Panc1 (cell line): ENCODE measurements around the gene MAPT. TPM values are rescaled to one million over a fixed set of nuclear protein-coding genes. Genes with fewer than 3 reads are reported as not detected.

Source experiments
- ATAC-seq: fragments of 200-7000 bp; cut with Tn5 transposase; 2 replicates; pipeline ENCODE4 v1.9.1; 2020; ENCODE audit warnings: mild to moderate bottlenecking, moderate library complexity
- BruUV-seq: library from RNA; stranded (reverse); fragments of 400-500 nt; replicated peaks from 2 replicates; lab custom pipeline; 2021; lab: Mats Ljungman, UMichigan
- CTCF ChIA-PET: fragments of 300-600 bp; sonication (Branson Sonifier 250); formaldehyde crosslinking; loops from one replicate; lab custom pipeline; 2022; ENCODE audit warnings: antibody characterized with exemption; lab: Charles Lee
- POLR2A ChIA-PET: fragments of 300-600 bp; sonication (Branson Sonifier 250); formaldehyde crosslinking; loops from one replicate; lab custom pipeline; 2022; ENCODE audit warnings: antibody characterized with exemption; lab: Charles Lee
- DNase-seq: peaks from one replicate; pipeline ENCODE4 v3.0.0-alpha.2; 2010; ENCODE audit warnings: low read depth, low spot score
- H3K27ac ChIP-seq: 2 replicates; pipeline ENCODE4 v1.5.1; 2011; ENCODE audit warnings: mild to moderate bottlenecking, low read length, inconsistent platforms
- H3K27me3 ChIP-seq: fragments of 200-500 bp; sonication (Bioruptor generic); 2 replicates; pipeline ENCODE4 v1.6.0; 2014; ENCODE audit warnings: low read length, inconsistent platforms; ENCODE audit not compliant: control insufficient read depth, insufficient read depth
- H3K36me3 ChIP-seq: fragments of 200-500 bp; sonication (Bioruptor generic); 2 replicates; pipeline ENCODE4 v1.5.1; 2014; ENCODE audit warnings: inconsistent platforms, mild to moderate bottlenecking, low read length, moderate library complexity; ENCODE audit not compliant: control insufficient read depth, insufficient read depth
- H3K4me1 ChIP-seq: 2 replicates; pipeline ENCODE4 v1.5.1; 2011; ENCODE audit warnings: inconsistent platforms, mild to moderate bottlenecking, low read length, moderate library complexity; ENCODE audit not compliant: control insufficient read depth, insufficient read depth
- H3K4me3 ChIP-seq, 2 experiments: 2 replicates each; pipeline ENCODE4 v1.5.1; 2011 to 2012; ENCODE audit warnings: low read depth in 2 of 2, low read length in 2 of 2, mild to moderate bottlenecking in 2 of 2, inconsistent platforms in 1 of 2, moderate library complexity in 1 of 2
- H3K9me3 ChIP-seq: fragments of 200-500 bp; sonication (Bioruptor generic); 2 replicates; pipeline ENCODE4 v1.5.1; 2014; ENCODE audit warnings: low read depth, mild to moderate bottlenecking, inconsistent platforms, low read length, moderate library complexity; ENCODE audit not compliant: control insufficient read depth, insufficient read depth
- POLR2AphosphoS5 ChIP-seq: IDR thresholded peaks from 2 replicates; pipeline ENCODE4 v1.6.1; 2012; ENCODE audit warnings: mild to moderate bottlenecking, low read depth, low read length, moderate library complexity
- SIN3A ChIP-seq: IDR thresholded peaks from 2 replicates; pipeline ENCODE4 v1.6.1; 2012; ENCODE audit warnings: low read depth, mild to moderate bottlenecking, low read length, moderate library complexity, borderline replicate concordance; ENCODE audit not compliant: insufficient read depth
- TCF7L2 ChIP-seq: IDR thresholded peaks from 2 replicates; pipeline ENCODE4 v1.6.1; 2011; ENCODE audit warnings: mild to moderate bottlenecking, low read depth, low read length, inconsistent platforms
- in situ Hi-C: cut with HindIII; loops from 2 replicates; pipeline ENCODE4 v1.10.0; 2016; ENCODE audit warnings: low sequenced_read_pairs, low pct_unique_long_range_greater_than_20kb
- intact Hi-C: fragments of 100-400 bp; cut with micrococcal nuclease; formaldehyde crosslinking; loops from one replicate; pipeline ENCODE4 v1.10.0; 2022; ENCODE audit not compliant: unreplicated experiment
- total RNA-seq: library from RNA; stranded (reverse); gene quantifications from one replicate; pipeline ENCODE4 v1.2.1, GENCODE V29; 2021; ENCODE audit not compliant: unreplicated experiment
- TF ChIP-seq, protein P1 (sequence below), 2 experiments: IDR thresholded peaks; 2 replicates each; pipeline ENCODE4 v1.6.1; 2011 to 2012; ENCODE audit warnings: low read depth in 2 of 2, control low read depth in 1 of 2, low read length in 1 of 2, mild to moderate bottlenecking in 1 of 2, moderate library complexity in 1 of 2; ENCODE audit not compliant: insufficient read depth in 1 of 2
- TF ChIP-seq, protein P2 (sequence below): fragments of 450-650 bp; IDR thresholded peaks from 2 replicates; pipeline ENCODE4 v1.5.1; 2017; ENCODE audit warnings: mild to moderate bottlenecking

The MAPT gene
- total RNA-seq, 1 experiment from 2014 or later: 0.59 TPM

DNA sequence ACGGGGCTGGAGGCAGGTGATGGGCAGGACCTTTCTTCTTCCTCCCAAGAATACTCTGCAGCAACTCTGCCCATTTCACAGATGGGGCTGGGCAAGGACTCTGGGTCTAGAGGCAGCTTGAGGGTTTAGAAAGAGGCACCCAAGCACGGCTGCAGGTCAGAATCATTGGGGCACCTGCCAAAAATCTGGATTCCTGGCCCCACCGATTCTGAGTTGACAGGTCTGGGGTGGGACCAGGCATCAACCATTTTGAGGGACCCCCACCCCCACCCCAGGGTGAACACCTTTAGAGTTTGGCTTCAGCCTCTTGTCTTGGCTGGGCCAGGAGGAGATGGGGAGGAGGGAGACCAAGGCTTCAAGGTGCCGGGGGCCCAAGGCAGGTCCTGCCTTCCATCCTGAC lies 44.3 kb upstream of the MAPT start:
- in situ Hi-C loops: no loop called here
- intact Hi-C loops: no loop called here
- POLR2A ChIA-PET: no interaction called here
- Histone ChIP-seq H3K4me1 (no peaks in the 10 kb centered on the region), H3K36me3 (no peaks in the 10 kb centered on the region), H3K9me3 (no peaks in the 10 kb centered on the region), H3K27me3 (no peaks in the 10 kb centered on the region), H3K27ac (no peak overlapping the region), H3K4me3 (no peak overlapping the region)
- BruUV-seq: no TSS peak
- no peak for DNase-seq
- no peak for ATAC-seq
- TF ChIP-seq POLR2AphosphoS5: no peak
- CTCF ChIA-PET: no interaction called here

DNA sequence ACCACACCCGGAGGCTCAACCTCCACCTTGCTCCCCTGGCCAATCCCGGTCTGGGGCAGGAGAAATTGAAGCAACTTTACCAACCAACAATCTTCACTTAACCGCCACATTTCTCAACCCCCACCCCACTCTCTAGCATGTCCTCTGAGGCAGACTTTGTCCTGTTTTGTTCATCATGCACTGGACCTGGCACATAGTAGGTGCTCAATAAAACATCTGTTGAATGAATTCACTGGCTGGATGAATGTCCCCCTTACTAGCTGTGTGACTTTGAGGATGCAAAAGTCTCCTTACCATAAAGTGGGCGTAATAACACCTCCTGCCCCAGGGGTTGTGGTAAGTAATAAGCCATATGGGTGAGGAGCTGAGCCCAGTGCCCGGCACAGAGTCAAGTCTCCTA lies 43.9 kb upstream of the MAPT start:
- ATAC-seq (no peak), DNase-seq (no peak)
- in situ Hi-C loops (no loop called here), intact Hi-C loops (no loop called here)
- ChIA-PET CTCF (interaction anchor here (2.1 kb wide), 1 partner anchor 210 kb away, joined by 10 read pairs; no protein-coding TSS in a partner anchor), POLR2A (no interaction called here)
- H3K9me3 ChIP-seq: no peaks in the 10 kb centered on the region
- H3K27ac ChIP-seq: no peak overlapping the region
- TF ChIP-seq POLR2AphosphoS5: no peak
- TF ChIP-seq, protein P1, sequence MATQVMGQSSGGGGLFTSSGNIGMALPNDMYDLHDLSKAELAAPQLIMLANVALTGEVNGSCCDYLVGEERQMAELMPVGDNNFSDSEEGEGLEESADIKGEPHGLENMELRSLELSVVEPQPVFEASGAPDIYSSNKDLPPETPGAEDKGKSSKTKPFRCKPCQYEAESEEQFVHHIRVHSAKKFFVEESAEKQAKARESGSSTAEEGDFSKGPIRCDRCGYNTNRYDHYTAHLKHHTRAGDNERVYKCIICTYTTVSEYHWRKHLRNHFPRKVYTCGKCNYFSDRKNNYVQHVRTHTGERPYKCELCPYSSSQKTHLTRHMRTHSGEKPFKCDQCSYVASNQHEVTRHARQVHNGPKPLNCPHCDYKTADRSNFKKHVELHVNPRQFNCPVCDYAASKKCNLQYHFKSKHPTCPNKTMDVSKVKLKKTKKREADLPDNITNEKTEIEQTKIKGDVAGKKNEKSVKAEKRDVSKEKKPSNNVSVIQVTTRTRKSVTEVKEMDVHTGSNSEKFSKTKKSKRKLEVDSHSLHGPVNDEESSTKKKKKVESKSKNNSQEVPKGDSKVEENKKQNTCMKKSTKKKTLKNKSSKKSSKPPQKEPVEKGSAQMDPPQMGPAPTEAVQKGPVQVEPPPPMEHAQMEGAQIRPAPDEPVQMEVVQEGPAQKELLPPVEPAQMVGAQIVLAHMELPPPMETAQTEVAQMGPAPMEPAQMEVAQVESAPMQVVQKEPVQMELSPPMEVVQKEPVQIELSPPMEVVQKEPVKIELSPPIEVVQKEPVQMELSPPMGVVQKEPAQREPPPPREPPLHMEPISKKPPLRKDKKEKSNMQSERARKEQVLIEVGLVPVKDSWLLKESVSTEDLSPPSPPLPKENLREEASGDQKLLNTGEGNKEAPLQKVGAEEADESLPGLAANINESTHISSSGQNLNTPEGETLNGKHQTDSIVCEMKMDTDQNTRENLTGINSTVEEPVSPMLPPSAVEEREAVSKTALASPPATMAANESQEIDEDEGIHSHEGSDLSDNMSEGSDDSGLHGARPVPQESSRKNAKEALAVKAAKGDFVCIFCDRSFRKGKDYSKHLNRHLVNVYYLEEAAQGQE (IDR thresholded peaks at IDR 0.05; ENCODE audit: insufficient read depth in 1 of 2, low read depth in 2 of 2, low read length in 1 of 2): no peak
- TF ChIP-seq TCF7L2: no peak
- TF ChIP-seq, protein P2, sequence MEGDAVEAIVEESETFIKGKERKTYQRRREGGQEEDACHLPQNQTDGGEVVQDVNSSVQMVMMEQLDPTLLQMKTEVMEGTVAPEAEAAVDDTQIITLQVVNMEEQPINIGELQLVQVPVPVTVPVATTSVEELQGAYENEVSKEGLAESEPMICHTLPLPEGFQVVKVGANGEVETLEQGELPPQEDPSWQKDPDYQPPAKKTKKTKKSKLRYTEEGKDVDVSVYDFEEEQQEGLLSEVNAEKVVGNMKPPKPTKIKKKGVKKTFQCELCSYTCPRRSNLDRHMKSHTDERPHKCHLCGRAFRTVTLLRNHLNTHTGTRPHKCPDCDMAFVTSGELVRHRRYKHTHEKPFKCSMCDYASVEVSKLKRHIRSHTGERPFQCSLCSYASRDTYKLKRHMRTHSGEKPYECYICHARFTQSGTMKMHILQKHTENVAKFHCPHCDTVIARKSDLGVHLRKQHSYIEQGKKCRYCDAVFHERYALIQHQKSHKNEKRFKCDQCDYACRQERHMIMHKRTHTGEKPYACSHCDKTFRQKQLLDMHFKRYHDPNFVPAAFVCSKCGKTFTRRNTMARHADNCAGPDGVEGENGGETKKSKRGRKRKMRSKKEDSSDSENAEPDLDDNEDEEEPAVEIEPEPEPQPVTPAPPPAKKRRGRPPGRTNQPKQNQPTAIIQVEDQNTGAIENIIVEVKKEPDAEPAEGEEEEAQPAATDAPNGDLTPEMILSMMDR: no peak
- TF ChIP-seq SIN3A: no peak
- no TSS peak for BruUV-seq
- no peak overlapping the region for H3K4me3 ChIP-seq
- H3K4me1 ChIP-seq: no peaks in the 10 kb centered on the region
- no peaks in the 10 kb centered on the region for H3K27me3 ChIP-seq
- H3K36me3 ChIP-seq: no peaks in the 10 kb centered on the region

DNA sequence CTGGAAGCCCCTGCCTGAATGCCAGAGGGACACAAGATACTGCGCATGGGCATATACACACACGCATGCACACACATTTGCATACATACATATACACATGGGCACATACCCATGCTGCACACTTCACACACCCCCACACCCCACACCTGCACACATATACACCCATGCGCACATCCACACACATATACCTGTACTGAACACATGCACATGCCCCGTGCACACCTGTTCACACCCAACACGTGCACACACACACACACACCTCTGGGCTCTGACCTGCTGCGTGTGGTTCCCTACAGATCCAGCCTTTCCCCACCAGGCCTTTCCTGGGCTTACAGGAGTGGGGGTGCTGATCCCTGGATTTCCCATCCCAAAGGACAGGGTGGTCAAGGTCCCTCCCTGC lies 43.3 kb upstream of the MAPT start:
- Histone ChIP-seq H3K27me3 (no peaks in the 10 kb centered on the region), H3K9me3 (no peaks in the 10 kb centered on the region), H3K27ac (no peak overlapping the region), H3K36me3 (no peaks in the 10 kb centered on the region), H3K4me1 (no peaks in the 10 kb centered on the region), H3K4me3 (no peak overlapping the region)
- ChIA-PET CTCF (interaction anchor here (2.1 kb wide), 1 partner anchor 211 kb away, joined by 10 read pairs; no protein-coding TSS in a partner anchor), POLR2A (no interaction called here)
- ATAC-seq (no peak), DNase-seq (no peak)
- in situ Hi-C loops: no loop called here
- no TSS peak for BruUV-seq
- intact Hi-C loops: no loop called here
- TF ChIP-seq TCF7L2: no peak
